WTC11 (cell line): ENCODE results near the gene KCNIP2.

ENCODE experiments used
- CREB1 ChIP-seq: sonication (generic); formaldehyde crosslinking; IDR thresholded peaks from 2 replicates; pipeline ENCODE4 v1.8.0; 2023; ENCODE audit warnings: mild to moderate bottlenecking, missing genetic modification reagents
- CTCF ChIP-seq: fragments of 200-600 bp; IDR thresholded peaks from 2 replicates; pipeline ENCODE4 v1.8.0; 2022; ENCODE audit warnings: antibody characterized with exemption
- FOXP1 ChIP-seq: sonication (generic); formaldehyde crosslinking; IDR thresholded peaks from 2 replicates; pipeline ENCODE4 v1.8.0; 2022; ENCODE audit warnings: missing genetic modification reagents, mild to moderate bottlenecking, moderate library complexity, borderline replicate concordance
- MXD4 ChIP-seq: fragments of 250-450 bp; sonication (Bioruptor Pico); IDR thresholded peaks from 2 replicates; pipeline ENCODE4 v1.8.0; 2021; ENCODE audit warnings: mild to moderate bottlenecking, moderate library complexity, borderline replicate concordance
- NR2C2 ChIP-seq: sonication (generic); formaldehyde crosslinking; IDR thresholded peaks from 2 replicates; pipeline ENCODE4 v1.8.0; 2022; ENCODE audit warnings: mild to moderate bottlenecking, missing genetic modification reagents
- TF ChIP-seq, protein P1 (sequence below): sonication (generic); formaldehyde crosslinking; IDR thresholded peaks from 2 replicates; pipeline ENCODE4 v1.8.0; 2022; ENCODE audit warnings: mild to moderate bottlenecking, missing genetic modification reagents

- TF ChIP-seq, protein P1, sequence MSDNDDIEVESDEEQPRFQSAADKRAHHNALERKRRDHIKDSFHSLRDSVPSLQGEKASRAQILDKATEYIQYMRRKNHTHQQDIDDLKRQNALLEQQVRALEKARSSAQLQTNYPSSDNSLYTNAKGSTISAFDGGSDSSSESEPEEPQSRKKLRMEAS (CRISPR knock-in tag) = peak; percentile 34; the same call in 1 of the 2 replicates
- no peak for TF ChIP-seq CTCF
- no peak for TF ChIP-seq NR2C2 (CRISPR knock-in tag)
- no peak for TF ChIP-seq MXD4
- TF ChIP-seq CREB1 (CRISPR knock-in tag) = peak; percentile 58; the same call in 1 of the 2 replicates
- peak; percentile 94 for TF ChIP-seq FOXP1 (CRISPR knock-in tag)
Measured at GRCh38 chr10:101818119-101818871, 25.3 kb downstream of the KCNIP2 start, which contains the start of gene OGA.
